K562 (cell line): ENCODE data around the gene ZNF566. TPM values are rescaled to one million over a fixed set of nuclear protein-coding genes. Genes with fewer than 3 reads are reported as not detected.

ENCODE experiments used
- AFF4 ChIP-seq: sonication (generic); formaldehyde crosslinking; IDR thresholded peaks from 2 replicates; pipeline ENCODE4 v1.8.0; 2023; ENCODE audit warnings: mild to moderate bottlenecking, missing genetic modification reagents
- ARHGAP35 ChIP-seq: fragments of 450-650 bp; IDR thresholded peaks from 2 replicates; pipeline ENCODE4 v1.6.1; 2018; ENCODE audit not compliant: partially characterized antibody
- BCOR ChIP-seq: fragments of 450-650 bp; IDR thresholded peaks from 2 replicates; pipeline ENCODE4 v1.6.1; 2016
- CREB1 ChIP-seq, 2 experiments: sonication (generic) in 1 of 2; formaldehyde crosslinking in 1 of 2; IDR thresholded peaks; 2 replicates each; pipeline versions ENCODE4 v1.6.1 to v1.8.0; 2012 to 2022; ENCODE audit warnings: inconsistent platforms in 1 of 2, mild to moderate bottlenecking in 1 of 2, missing genetic modification reagents in 1 of 2, moderate library complexity in 1 of 2
- CREM ChIP-seq: IDR thresholded peaks from 2 replicates; pipeline ENCODE4 v1.6.1; 2014; ENCODE audit warnings: antibody characterized with exemption, low read depth
- HDAC2 ChIP-seq: fragments of 450-650 bp; IDR thresholded peaks from 2 replicates; pipeline ENCODE4 v1.6.1; 2016; ENCODE audit warnings: mild to moderate bottlenecking
- HMGN3 ChIP-seq: IDR thresholded peaks from 2 replicates; pipeline ENCODE4 v1.6.1; 2011; ENCODE audit warnings: borderline replicate concordance, low read depth, mild to moderate bottlenecking, mixed read lengths, low read length; ENCODE audit not compliant: insufficient read length; ENCODE audit errors: extremely low read depth
- JUND ChIP-seq, 2 experiments: IDR thresholded peaks; 2 replicates in 1 of 2; 3 replicates in 1 of 2; pipeline ENCODE4 v1.6.1; 2011; ENCODE audit warnings: borderline replicate concordance in 2 of 2, low read depth in 2 of 2, low read length in 2 of 2, improper control_type of control experiment in 1 of 2, missing biosample characterization in 1 of 2, missing genetic modification characterization in 1 of 2, missing genetic modification reagents in 1 of 2
- MEF2D ChIP-seq: conservative IDR thresholded peaks from 2 replicates; pipeline ENCODE4 v1.6.1; 2016; ENCODE audit warnings: low read depth, missing genetic modification characterization, missing compliant biosample characterization
- MXI1 ChIP-seq: IDR thresholded peaks from 2 replicates; pipeline ENCODE4 v1.6.1; 2011; ENCODE audit warnings: low read depth, mild to moderate bottlenecking, improper control_type of control experiment, low read length
- STAT5A ChIP-seq: IDR thresholded peaks from 2 replicates; pipeline ENCODE4 v1.6.1; 2012; ENCODE audit warnings: low read length, inconsistent platforms, borderline replicate concordance
- TFAM ChIP-seq: fragments of 250-450 bp; sonication (Bioruptor Pico); conservative IDR thresholded peaks from 2 replicates; pipeline ENCODE4 v1.5.0; 2021; ENCODE audit warnings: mild to moderate bottlenecking, moderate library complexity
- THRB ChIP-seq: fragments of 450-650 bp; formaldehyde crosslinking; conservative IDR thresholded peaks from 2 replicates; pipeline ENCODE4 v1.4.0; 2022; ENCODE audit warnings: mild to moderate bottlenecking, missing genetic modification characterization
- ZHX1 ChIP-seq: fragments of 150-350 bp; conservative IDR thresholded peaks from 2 replicates; pipeline ENCODE4 v1.6.1; 2014; ENCODE audit warnings: low read length
- ZNF224 ChIP-seq: sonication (generic); formaldehyde crosslinking; IDR thresholded peaks from 2 replicates; pipeline ENCODE4 v1.8.0; 2022; ENCODE audit warnings: mild to moderate bottlenecking, missing genetic modification reagents
- ZNF23 ChIP-seq: fragments of 250-450 bp; sonication (Bioruptor Pico); IDR thresholded peaks from 2 replicates; pipeline ENCODE4 v1.4.0; 2020; ENCODE audit warnings: mild to moderate bottlenecking
- ZNF780A ChIP-seq: fragments of 250-450 bp; sonication (Bioruptor Pico); IDR thresholded peaks from 2 replicates; pipeline ENCODE4 v1.5.0; 2021; ENCODE audit warnings: mild to moderate bottlenecking
- polyA plus RNA-seq, 8 experiments: library from polyadenylated mRNA; depleted of rRNA in 4 of 8; stranded (reverse) in 5 of 8; unstranded in 3 of 8; fragments of >200 nt; fragmentation: Nextera tagmentation in 2 of 8; fragmentation: Illumina TruSeq in 1 of 8; extraction: Ambion mirVana in 2 of 8; extraction: Trizol in 1 of 8; gene quantifications; 2 replicates each; pipeline versions ENCODE4 v1.2.1 to v1.2.3, GENCODE V29; 2011 to 2014; ENCODE audit warnings: inconsistent platforms in 1 of 8, missing spikeins in 1 of 8
- total RNA-seq, 7 experiments: library from RNA; depleted of rRNA in 6 of 7; stranded (reverse); fragments of >200 nt in 6 of 7; fragmentation: Illumina TruSeq in 2 of 7; extraction: Trizol in 2 of 7; gene quantifications; 2 replicates each; pipeline versions ENCODE4 v1.2.1 to v1.2.3, GENCODE V29; 2011 to 2021; ENCODE audit warnings: low replicate concordance in 1 of 7
- TF ChIP-seq, protein P1 (sequence below): fragments of 450-650 bp; formaldehyde crosslinking; IDR thresholded peaks from 2 replicates; pipeline ENCODE4 v1.4.0; 2020; ENCODE audit warnings: mild to moderate bottlenecking, moderate library complexity

Gene ZNF566
- total and polyA plus RNA-seq, 9 of the 15 experiments (the other 6 are each of a cell fraction or from before 2014, with no cell fraction given): 5.5 to 11.4 (median 9.7) TPM

- no peak for TF ChIP-seq AFF4 (CRISPR knock-in tag)
- no peak for TF ChIP-seq HMGN3
- no peak for TF ChIP-seq CREB1 (IDR thresholded peaks at IDR 0.05)
- no peak for TF ChIP-seq CREB1 (CRISPR knock-in tag; IDR thresholded peaks at IDR 0.05)
- 0 out of 2 replicates have a peak, but pooled peaks have one; percentile 43 for TF ChIP-seq ZNF224
- no peak for TF ChIP-seq MEF2D (tag)
- TF ChIP-seq JUND (IDR thresholded peaks at IDR 0.05; ENCODE audit: borderline replicate concordance, low read depth, low read length): no peak
- TF ChIP-seq JUND (tag; IDR thresholded peaks at IDR 0.05; ENCODE audit: borderline replicate concordance, low read depth, low read length): 0 out of 3 replicates have a peak, but pooled peaks have one; percentile 21
- TF ChIP-seq ARHGAP35: no peak
- no peak for TF ChIP-seq CREM
- TF ChIP-seq THRB (CRISPR knock-in tag): no peak
- TF ChIP-seq TFAM (CRISPR knock-in tag): no peak
- no peak for TF ChIP-seq ZNF23 (CRISPR knock-in tag)
- no peak for TF ChIP-seq ZNF780A
- TF ChIP-seq BCOR: no peak
- no peak for TF ChIP-seq ZHX1
- TF ChIP-seq HDAC2: no peak
- no peak for TF ChIP-seq MXI1
- TF ChIP-seq, protein P1, sequence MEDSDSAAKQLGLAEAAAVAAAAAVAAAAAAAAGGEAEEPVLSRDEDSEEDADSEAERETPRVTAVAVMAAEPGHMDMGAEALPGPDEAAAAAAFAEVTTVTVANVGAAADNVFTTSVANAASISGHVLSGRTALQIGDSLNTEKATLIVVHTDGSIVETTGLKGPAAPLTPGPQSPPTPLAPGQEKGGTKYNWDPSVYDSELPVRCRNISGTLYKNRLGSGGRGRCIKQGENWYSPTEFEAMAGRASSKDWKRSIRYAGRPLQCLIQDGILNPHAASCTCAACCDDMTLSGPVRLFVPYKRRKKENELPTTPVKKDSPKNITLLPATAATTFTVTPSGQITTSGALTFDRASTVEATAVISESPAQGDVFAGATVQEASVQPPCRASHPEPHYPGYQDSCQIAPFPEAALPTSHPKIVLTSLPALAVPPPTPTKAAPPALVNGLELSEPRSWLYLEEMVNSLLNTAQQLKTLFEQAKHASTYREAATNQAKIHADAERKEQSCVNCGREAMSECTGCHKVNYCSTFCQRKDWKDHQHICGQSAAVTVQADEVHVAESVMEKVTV (CRISPR knock-in tag): no peak
- TF ChIP-seq STAT5A: peak; percentile 17; the same call in 1 of the 2 replicates
Measured at GRCh38 chr19:36488846-36489117, 579 bp downstream of the ZNF566 start (continued).
